SK-N-SH (cell line): ENCODE results near the gene FCRL5.

ENCODE experiments used
- SIN3A ChIP-seq: IDR thresholded peaks from 2 replicates; pipeline ENCODE4 v1.6.1; 2012; ENCODE audit warnings: low read depth, mild to moderate bottlenecking, low read length, moderate library complexity, borderline replicate concordance
- TF ChIP-seq, protein P1 (sequence below): fragments of 200-600 bp; sonication (generic); IDR thresholded peaks from 2 replicates; pipeline ENCODE4 v1.6.1; 2017; ENCODE audit warnings: antibody characterized with exemption, mild to moderate bottlenecking, moderate library complexity
- TF ChIP-seq, protein P2 (sequence below): IDR thresholded peaks from 2 replicates; pipeline ENCODE4 v1.4.0; 2012; ENCODE audit warnings: low read depth, borderline replicate concordance

DNA sequence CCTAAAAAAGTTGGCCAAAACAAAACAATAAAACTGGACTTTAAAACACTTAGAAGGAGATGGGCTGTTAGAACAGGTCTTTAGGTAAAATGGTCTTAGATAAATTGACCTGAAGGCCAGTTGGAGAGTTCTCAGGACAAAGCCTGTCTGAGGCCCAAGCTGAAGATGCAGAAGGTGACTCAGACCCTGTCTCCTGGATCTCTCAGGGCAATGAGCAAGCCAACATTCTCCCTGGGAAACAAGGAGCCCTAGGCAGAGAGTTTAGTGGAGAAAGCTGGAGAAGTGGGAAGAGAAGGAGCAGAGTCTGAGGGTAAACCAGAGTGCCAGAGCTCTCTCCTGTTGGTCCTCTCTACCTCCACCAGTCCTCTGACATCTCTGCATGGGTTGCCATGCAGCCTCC lies 70.1 kb downstream of the FCRL5 start:
- TF ChIP-seq, protein P1, sequence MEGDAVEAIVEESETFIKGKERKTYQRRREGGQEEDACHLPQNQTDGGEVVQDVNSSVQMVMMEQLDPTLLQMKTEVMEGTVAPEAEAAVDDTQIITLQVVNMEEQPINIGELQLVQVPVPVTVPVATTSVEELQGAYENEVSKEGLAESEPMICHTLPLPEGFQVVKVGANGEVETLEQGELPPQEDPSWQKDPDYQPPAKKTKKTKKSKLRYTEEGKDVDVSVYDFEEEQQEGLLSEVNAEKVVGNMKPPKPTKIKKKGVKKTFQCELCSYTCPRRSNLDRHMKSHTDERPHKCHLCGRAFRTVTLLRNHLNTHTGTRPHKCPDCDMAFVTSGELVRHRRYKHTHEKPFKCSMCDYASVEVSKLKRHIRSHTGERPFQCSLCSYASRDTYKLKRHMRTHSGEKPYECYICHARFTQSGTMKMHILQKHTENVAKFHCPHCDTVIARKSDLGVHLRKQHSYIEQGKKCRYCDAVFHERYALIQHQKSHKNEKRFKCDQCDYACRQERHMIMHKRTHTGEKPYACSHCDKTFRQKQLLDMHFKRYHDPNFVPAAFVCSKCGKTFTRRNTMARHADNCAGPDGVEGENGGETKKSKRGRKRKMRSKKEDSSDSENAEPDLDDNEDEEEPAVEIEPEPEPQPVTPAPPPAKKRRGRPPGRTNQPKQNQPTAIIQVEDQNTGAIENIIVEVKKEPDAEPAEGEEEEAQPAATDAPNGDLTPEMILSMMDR, result no peak
- TF ChIP-seq, protein P2, sequence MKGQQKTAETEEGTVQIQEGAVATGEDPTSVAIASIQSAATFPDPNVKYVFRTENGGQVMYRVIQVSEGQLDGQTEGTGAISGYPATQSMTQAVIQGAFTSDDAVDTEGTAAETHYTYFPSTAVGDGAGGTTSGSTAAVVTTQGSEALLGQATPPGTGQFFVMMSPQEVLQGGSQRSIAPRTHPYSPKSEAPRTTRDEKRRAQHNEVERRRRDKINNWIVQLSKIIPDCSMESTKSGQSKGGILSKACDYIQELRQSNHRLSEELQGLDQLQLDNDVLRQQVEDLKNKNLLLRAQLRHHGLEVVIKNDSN, result no peak
- TF ChIP-seq SIN3A, result no peak
